ENCODE measurements around the gene OR2S2.

Gene OR2S2

GRCh38 chr9:35978792-35979191 lies 20.8 kb upstream of the OR2S2 start:
- no peak for TF ChIP-seq CTCF (IDR thresholded peaks at IDR 0.05; ENCODE audit: low read depth, low read length)

GRCh38 chr9:35976726-35977125 lies 18.8 kb upstream of the OR2S2 start:
- DNase-seq (ENCODE audit: extremely low read depth, low read depth): no peak
- TF ChIP-seq CTCF (IDR thresholded peaks at IDR 0.05; ENCODE audit: low read depth, low read length): no peak

More at GRCh38 chr9:35978792-35979191, 20.8 kb upstream of the OR2S2 start:
- DNase-seq (ENCODE audit: extremely low read depth, low read depth): no peak

GRCh38 chr9:35974800-35975199 lies 16.8 kb upstream of the OR2S2 start:
- no peak for TF ChIP-seq CTCF (IDR thresholded peaks at IDR 0.05; ENCODE audit: low read depth, low read length)
- no peak for DNase-seq (ENCODE audit: extremely low read depth, low read depth)

GRCh38 chr9:35972093-35972492 lies 14.1 kb upstream of the OR2S2 start:
- no peak for DNase-seq (ENCODE audit: extremely low read depth, low read depth)
- TF ChIP-seq CTCF (IDR thresholded peaks at IDR 0.05; ENCODE audit: low read depth, low read length): no peak

GRCh38 chr9:35967042-35967441 lies 9.1 kb upstream of the OR2S2 start:
- no peak for TF ChIP-seq CTCF (IDR thresholded peaks at IDR 0.05; ENCODE audit: low read depth, low read length)
- DNase-seq (ENCODE audit: extremely low read depth, low read depth): no peak

GRCh38 chr9:35966433-35966832 lies 8.5 kb upstream of the OR2S2 start:
- no peak for DNase-seq (ENCODE audit: extremely low read depth, low read depth)
- TF ChIP-seq CTCF (IDR thresholded peaks at IDR 0.05; ENCODE audit: low read depth, low read length): no peak

GRCh38 chr9:35965011-35965410 lies 7.1 kb upstream of the OR2S2 start:
- DNase-seq (ENCODE audit: extremely low read depth, low read depth): no peak
- TF ChIP-seq CTCF (IDR thresholded peaks at IDR 0.05; ENCODE audit: low read depth, low read length): no peak

All from AG09319 (cell line).